HG02973 (cell line): ENCODE measurements around the gene ZRANB3.
"Not testable (repeated sequence)": the region's sequence is repeated elsewhere in the genome, so short reads cannot be mapped to it uniquely, and the experiment has no call there.

Experiments
- ATAC-seq: cut with Tn5 transposase; IDR thresholded peaks from one replicate; pipeline ENCODE4 v1.9.1; 2021; ENCODE audit warnings: moderate library complexity; ENCODE audit not compliant: unreplicated experiment

ZRANB3 gene

GRCh38 chr2:135530313-135531230, at the start of gene ZRANB3:
TSS of gene ZRANB3 (minus strand) at chr2:135531218.
- ATAC-seq, result peak; percentile 75

- no peak for ATAC-seq
These were observed 42.6 kb upstream of the ZRANB3 start for GRCh38 chr2:135573620-135574019.

DNA sequence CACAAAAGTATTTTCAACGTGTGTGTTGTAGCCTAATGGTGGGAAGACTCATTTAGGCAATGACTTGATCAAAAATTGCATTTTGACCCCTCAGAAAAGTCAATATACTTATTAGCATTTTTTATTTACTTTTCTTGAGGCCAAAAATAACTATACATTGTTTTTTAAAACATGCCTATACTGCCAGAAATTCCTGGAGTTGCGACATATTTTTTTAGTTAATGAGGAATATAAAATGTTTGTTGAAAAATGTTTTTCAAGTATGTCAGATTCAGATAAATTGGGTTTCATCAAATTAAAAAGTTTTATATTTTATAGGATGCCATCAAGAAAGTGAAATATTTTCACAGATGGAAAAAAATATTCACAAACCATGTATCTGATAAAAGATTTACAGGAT, 39.9 kb upstream of the ZRANB3 start:
- no peak for ATAC-seq

GRCh38 chr2:135563793-135564192, 32.8 kb upstream of the ZRANB3 start:
- ATAC-seq, result no peak

- ATAC-seq, result no peak
These were observed 30.9 kb upstream of the ZRANB3 start for GRCh38 chr2:135561925-135562324.

DNA sequence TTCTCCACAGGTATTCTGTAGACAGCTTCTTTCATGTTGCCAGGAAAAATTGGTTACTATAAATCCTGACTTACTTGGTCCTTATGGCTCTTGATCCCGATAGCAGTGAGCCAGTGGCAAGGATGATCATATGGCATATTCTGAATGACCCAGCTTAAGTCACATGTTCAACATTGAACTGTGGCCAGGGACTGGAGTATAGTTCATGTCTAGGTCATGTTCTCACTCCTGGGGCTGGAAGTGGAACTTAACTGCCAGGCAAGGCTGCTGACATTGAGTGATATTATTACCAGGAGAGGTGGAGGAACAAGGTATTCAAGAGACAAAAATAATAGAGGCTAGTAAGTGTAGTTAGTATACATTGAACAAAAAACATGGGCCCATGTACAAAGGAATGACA, 26.5 kb upstream of the ZRANB3 start:
- no peak for ATAC-seq

- ATAC-seq, result no peak
These were observed 24.3 kb upstream of the ZRANB3 start for GRCh38 chr2:135555311-135555710.

GRCh38 chr2:135552887-135553286, 21.9 kb upstream of the ZRANB3 start:
- ATAC-seq, result no peak

GRCh38 chr2:135551356-135551755, 20.3 kb upstream of the ZRANB3 start:
- ATAC-seq, result no peak

GRCh38 chr2:135547311-135547710, 16.3 kb upstream of the ZRANB3 start:
- ATAC-seq, result no peak

- ATAC-seq, result no peak
These were observed 15.4 kb upstream of the ZRANB3 start for GRCh38 chr2:135546436-135546835.

DNA sequence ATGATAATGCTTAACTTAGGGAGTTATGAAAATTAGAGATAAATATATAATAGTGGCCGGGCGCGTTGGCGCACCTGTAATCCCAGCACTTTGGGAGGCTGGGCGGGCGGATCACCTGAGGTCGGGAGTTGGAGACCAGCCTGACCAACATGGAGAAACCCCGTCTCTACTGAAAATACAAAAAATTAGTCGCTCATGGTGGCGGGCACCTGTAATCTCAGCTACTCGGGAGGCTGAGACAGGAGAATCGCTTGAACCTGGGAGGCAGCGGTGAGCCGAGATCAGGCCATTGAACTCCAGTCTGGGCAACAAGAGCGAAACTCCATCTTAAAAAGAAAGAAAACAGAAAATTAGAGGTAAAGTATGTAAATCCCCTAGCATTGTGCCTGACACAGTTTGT, 2.5 kb upstream of the ZRANB3 start:
- not testable (repeated sequence) for ATAC-seq

- ATAC-seq, result no peak
These were observed 1.6 kb upstream of the ZRANB3 start for GRCh38 chr2:135532581-135532980.

DNA sequence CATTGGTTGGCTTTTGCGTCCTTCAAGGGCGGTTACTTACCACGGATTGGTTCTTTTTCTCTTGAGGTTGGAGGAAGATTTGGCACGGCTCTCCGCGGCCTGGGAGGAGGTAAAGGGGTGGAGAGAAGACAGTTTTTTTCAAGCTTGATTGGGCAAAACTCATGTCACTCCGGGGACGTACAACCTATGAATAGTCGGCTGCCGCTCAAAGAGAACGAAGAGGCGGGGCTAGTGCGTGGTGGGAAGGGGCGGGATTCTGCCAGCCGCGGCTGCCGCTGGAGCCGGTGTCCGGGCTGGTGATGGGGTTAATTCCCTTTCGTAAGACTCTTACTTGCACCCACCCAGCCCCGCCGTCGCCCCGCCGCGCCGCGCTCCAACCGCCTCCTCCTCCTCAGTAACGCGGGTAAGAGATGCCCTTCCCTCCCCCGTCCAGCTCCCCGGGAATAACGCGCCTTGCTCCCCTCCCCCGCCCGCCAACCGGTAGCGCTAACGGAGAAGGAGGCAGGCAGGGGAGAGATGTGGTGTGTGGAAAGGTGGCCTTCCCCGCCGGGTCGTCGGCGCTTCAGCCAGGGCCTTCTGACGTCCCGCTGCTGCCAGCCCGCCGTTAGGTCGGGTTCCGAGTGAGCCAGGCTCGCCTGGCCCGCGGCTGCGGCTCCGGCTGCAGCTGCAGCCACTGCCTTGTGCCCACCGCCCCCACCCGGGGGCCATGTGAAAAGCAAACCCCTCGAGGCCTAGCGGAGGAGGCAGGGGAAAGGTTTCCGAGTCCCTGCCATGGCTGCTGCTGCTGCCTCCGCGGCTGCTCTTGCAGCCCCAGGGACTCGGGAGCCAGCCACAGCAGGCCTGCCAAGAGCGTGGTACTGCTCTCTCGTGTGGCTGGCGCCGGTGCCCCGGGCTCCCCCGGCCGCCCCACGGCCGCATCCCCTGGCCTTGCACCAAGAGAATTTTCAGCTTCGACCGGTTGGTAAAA, 496 bp upstream of the ZRANB3 start, which contains the start of gene R3HDM1:
Gene R3HDM1, plus strand, starts transcription at position 254 of the 967 bp plus-strand sequence. CDS start 73,362 bp downstream, outside the sequence.
- ATAC-seq, result peak; percentile 74

DNA sequence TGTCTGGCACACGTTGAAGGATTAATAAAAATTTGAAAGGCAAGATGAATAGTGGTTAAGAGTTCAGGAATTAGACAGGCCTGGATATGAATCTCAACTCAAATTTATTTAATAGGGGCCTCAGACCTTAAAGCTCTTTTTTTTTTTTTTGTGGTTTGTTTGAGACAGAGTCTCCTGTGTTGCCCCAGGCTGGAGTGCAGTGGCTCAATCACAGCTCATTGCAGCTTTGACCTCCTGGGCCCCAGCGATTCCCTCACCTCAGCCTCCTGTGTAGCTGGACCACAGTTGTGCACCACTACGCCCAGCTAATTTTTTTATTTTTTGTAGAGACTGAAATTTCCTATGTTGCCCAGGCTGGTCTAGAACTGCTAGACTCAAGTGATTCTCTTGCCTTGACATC, 3.0 kb downstream of the ZRANB3 start:
- no peak for ATAC-seq

- no peak for ATAC-seq
These were observed 5.2 kb downstream of the ZRANB3 start for GRCh38 chr2:135525786-135526185.

DNA sequence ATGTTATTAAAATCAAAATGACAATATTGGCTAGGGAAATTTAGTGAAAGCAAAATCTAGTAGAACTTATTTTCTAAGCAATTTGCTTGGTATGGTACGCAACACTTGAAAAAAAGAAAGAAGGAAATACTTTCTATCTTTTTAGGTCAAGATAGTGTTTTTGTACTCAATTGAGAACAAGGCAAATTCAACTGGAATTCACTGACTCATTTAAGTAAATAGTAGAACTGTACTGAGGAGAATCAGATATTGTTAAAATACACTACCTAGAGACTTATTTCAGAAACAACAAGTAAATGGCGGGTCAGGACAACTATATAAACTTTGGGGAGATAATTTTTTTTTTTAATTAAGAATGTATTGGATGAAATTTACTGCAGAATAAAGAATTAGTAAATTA, 18.9 kb downstream of the ZRANB3 start:
- no peak for ATAC-seq

GRCh38 chr2:135510577-135510976, 20.4 kb downstream of the ZRANB3 start:
- no peak for ATAC-seq

DNA sequence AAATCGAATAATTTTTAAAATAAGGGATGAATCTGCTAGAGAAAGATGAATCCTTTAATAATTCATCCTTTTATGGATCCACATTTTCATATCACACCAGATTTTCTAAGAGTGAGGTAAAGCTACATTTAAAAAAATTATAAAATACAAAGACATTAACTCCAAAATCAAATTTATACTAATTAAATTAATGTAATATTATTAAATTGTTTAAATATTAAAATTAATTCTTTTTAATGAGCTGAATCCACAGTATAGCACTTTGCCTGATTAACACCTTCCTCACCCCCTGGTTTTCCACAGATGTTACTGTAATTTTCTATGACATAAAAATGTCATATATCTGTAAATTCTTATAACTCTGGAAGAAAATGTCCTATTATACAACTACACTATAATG, 26.2 kb downstream of the ZRANB3 start:
- ATAC-seq, result no peak

GRCh38 chr2:135498588-135498987, 32.4 kb downstream of the ZRANB3 start:
- not testable (repeated sequence) for ATAC-seq

- ATAC-seq, result no peak
These were observed 36.1 kb downstream of the ZRANB3 start for GRCh38 chr2:135494917-135495316.
